Measurements from ENCODE around the gene TRIM42.

DNA sequence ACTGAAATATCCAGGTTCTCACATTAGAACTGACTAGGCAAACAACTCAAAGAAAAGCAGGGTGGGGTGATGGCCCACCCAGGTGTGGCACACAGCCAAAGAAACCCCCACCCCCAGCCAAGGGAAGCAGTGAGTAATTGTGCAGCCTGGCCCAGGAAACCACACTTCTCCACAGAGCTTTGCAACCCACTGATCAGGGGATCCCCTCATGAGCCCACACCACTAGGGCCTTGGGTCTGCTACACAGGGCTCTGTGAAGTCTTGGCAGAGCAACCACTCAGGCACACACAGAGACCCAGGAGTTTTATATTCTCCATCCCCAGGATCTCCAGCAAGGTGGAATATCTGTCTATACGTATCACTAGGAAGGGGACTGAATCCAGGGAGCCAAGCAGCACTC, 22.2 kb upstream of the TRIM42 start:
- TF ChIP-seq, protein P1, sequence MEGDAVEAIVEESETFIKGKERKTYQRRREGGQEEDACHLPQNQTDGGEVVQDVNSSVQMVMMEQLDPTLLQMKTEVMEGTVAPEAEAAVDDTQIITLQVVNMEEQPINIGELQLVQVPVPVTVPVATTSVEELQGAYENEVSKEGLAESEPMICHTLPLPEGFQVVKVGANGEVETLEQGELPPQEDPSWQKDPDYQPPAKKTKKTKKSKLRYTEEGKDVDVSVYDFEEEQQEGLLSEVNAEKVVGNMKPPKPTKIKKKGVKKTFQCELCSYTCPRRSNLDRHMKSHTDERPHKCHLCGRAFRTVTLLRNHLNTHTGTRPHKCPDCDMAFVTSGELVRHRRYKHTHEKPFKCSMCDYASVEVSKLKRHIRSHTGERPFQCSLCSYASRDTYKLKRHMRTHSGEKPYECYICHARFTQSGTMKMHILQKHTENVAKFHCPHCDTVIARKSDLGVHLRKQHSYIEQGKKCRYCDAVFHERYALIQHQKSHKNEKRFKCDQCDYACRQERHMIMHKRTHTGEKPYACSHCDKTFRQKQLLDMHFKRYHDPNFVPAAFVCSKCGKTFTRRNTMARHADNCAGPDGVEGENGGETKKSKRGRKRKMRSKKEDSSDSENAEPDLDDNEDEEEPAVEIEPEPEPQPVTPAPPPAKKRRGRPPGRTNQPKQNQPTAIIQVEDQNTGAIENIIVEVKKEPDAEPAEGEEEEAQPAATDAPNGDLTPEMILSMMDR (IDR thresholded peaks at IDR 0.05): no peak
- TF ChIP-seq POLR2A (IDR thresholded peaks at IDR 0.05) (no peak), EP300 (IDR thresholded peaks at IDR 0.05) (no peak)

Measured in sigmoid colon (tissue), 4 donors.